GM12878 (cell line): ENCODE measurements around the gene ZNF653. TPM values are rescaled to one million over a fixed set of nuclear protein-coding genes. Genes with fewer than 3 reads are reported as not detected.

ENCODE experiments used
- ATAC-seq: fragments of 200-7000 bp; cut with Tn5 transposase; 3 replicates; pipeline ENCODE4 v1.9.1; 2020; ENCODE audit warnings: mild to moderate bottlenecking, moderate library complexity
- BruUV-seq: library from RNA; stranded (reverse); fragments of 400-500 nt; replicated peaks from 2 replicates; lab custom pipeline; 2021; lab: Mats Ljungman, UMichigan
- CTCF ChIA-PET: fragments of 300-600 bp; sonication (Branson Sonifier 250); formaldehyde crosslinking; extraction: SDS; loops from one replicate; lab custom pipeline; 2021; ENCODE audit warnings: inconsistent platforms; lab: Yijun Ruan, JAX
- POLR2A ChIA-PET: fragments of 350-600 bp; formaldehyde crosslinking; extraction: SDS; loops from one replicate; lab custom pipeline; 2021; ENCODE audit warnings: inconsistent platforms; lab: Charles Lee
- RAD21 ChIA-PET: fragments of 300-600 bp; sonication (Branson Sonifier 250); formaldehyde crosslinking; loops from one replicate; lab custom pipeline; 2023; ENCODE audit warnings: antibody characterized with exemption; ENCODE audit not compliant: unreplicated experiment; lab: Charles Lee
- SMC1A ChIA-PET: fragments of 300-600 bp; sonication (Branson Sonifier 250); formaldehyde crosslinking; loops from one replicate; lab custom pipeline; 2023; ENCODE audit not compliant: unreplicated experiment, uncharacterized antibody; lab: Charles Lee
- DNase-seq: peaks from one replicate; pipeline ENCODE4 v3.0.0-alpha.2; 2011; ENCODE audit warnings: low read depth, low spot score
- FAIRE-seq: peaks from 3 replicates; lab custom pipeline; 2011; peaks lifted over from hg19 to GRCh38; lab: Jason Lieb, UNC
- H2AFZ ChIP-seq: 2 replicates; pipeline ENCODE4 v1.6.0; 2011; ENCODE audit warnings: low read depth, low read length, control low read depth; ENCODE audit not compliant: control insufficient read depth
- H3K27ac ChIP-seq: 2 replicates; pipeline ENCODE4 v1.5.1; 2011; ENCODE audit warnings: control low read depth; ENCODE audit not compliant: control insufficient read depth, insufficient read depth
- H3K27me3 ChIP-seq, 2 experiments: replicated peaks in 1 of 2; 2 replicates each; pipeline versions ENCODE4 v1.6.0 to v1.6.1; 2011; ENCODE audit warnings: low read length in 1 of 2; ENCODE audit not compliant: control insufficient read depth in 2 of 2, insufficient read depth in 2 of 2
- H3K36me3 ChIP-seq, 2 experiments: 2 replicates each; pipeline ENCODE4 v1.5.1; 2011; ENCODE audit warnings: low read length in 1 of 2; ENCODE audit not compliant: control insufficient read depth in 2 of 2, insufficient read depth in 2 of 2
- H3K4me1 ChIP-seq: 2 replicates; pipeline ENCODE4 v1.6.1; 2011; ENCODE audit warnings: mild to moderate bottlenecking, low read length, moderate library complexity, mixed read lengths; ENCODE audit not compliant: control insufficient read depth, insufficient read depth
- H3K4me2 ChIP-seq: 2 replicates; pipeline ENCODE4 v1.6.0; 2011; ENCODE audit warnings: control low read depth; ENCODE audit not compliant: control insufficient read depth, insufficient read depth
- H3K4me3 ChIP-seq: fragments of 200-600 bp; sonication (generic); 2 replicates; pipeline ENCODE4 v1.5.1; 2016
- H3K79me2 ChIP-seq: 2 replicates; pipeline ENCODE4 v1.6.0; 2011; ENCODE audit warnings: low read length; ENCODE audit not compliant: control insufficient read depth, insufficient read depth
- H3K9ac ChIP-seq: 2 replicates; pipeline ENCODE4 v1.8.0; 2011; ENCODE audit warnings: low read length, control low read depth, mixed read lengths; ENCODE audit not compliant: control insufficient read depth, insufficient read depth
- H3K9me3 ChIP-seq: replicated peaks from 3 replicates; pipeline ENCODE4 v1.5.1; 2011; ENCODE audit warnings: mild to moderate bottlenecking, low read length; ENCODE audit not compliant: control insufficient read depth, insufficient read depth
- H4K20me1 ChIP-seq: 2 replicates; pipeline ENCODE4 v1.6.0; 2011; ENCODE audit not compliant: control insufficient read depth, insufficient read depth
- BACH1 ChIP-seq: fragments of 450-650 bp; IDR thresholded peaks from 2 replicates; pipeline ENCODE4 v1.6.1; 2017; ENCODE audit warnings: mild to moderate bottlenecking, borderline replicate concordance
- CBX5 ChIP-seq: sonication (generic); IDR thresholded peaks from 2 replicates; pipeline ENCODE4 v1.6.1; 2016; ENCODE audit warnings: low read depth, moderate library complexity, mild to moderate bottlenecking, inconsistent platforms
- CHD4 ChIP-seq: fragments of 200-600 bp; sonication (generic); IDR thresholded peaks from 2 replicates; pipeline ENCODE4 v1.6.1; 2016; ENCODE audit warnings: mild to moderate bottlenecking
- EGR1 ChIP-seq, 2 experiments: IDR thresholded peaks; 1 replicate in 1 of 2; 2 replicates in 1 of 2; pipeline ENCODE4 v1.6.1; 2011 to 2012; ENCODE audit warnings: low read depth in 2 of 2, low read length in 2 of 2, borderline replicate concordance in 1 of 2, mild to moderate bottlenecking in 1 of 2, moderate library complexity in 1 of 2
- HDAC6 ChIP-seq: fragments of 200-600 bp; sonication (generic); IDR thresholded peaks from one replicate; pipeline ENCODE4 v1.8.0; 2017; ENCODE audit warnings: antibody characterized with exemption; ENCODE audit not compliant: unreplicated experiment
- IKZF1 ChIP-seq: fragments of 450-650 bp; conservative IDR thresholded peaks from 2 replicates; pipeline ENCODE4 v1.6.1; 2017; ENCODE audit warnings: antibody characterized with exemption, mild to moderate bottlenecking
- NFXL1 ChIP-seq: fragments of 450-650 bp; IDR thresholded peaks from 2 replicates; pipeline ENCODE4 v1.6.1; 2017; ENCODE audit warnings: antibody characterized with exemption, mild to moderate bottlenecking, borderline replicate concordance
- NR2C1 ChIP-seq: fragments of 450-650 bp; IDR thresholded peaks from 2 replicates; pipeline ENCODE4 v1.6.1; 2017; ENCODE audit warnings: antibody characterized with exemption, mild to moderate bottlenecking, moderate library complexity
- NR2F1 ChIP-seq: fragments of 450-650 bp; conservative IDR thresholded peaks from 2 replicates; pipeline ENCODE4 v1.6.1; 2017; ENCODE audit warnings: mild to moderate bottlenecking
- RUNX3 ChIP-seq: IDR thresholded peaks from 2 replicates; pipeline ENCODE4 v1.6.1; 2012; ENCODE audit warnings: low read length, inconsistent platforms
- SMARCA5 ChIP-seq: fragments of 450-650 bp; IDR thresholded peaks from 2 replicates; pipeline ENCODE4 v1.6.1; 2017; ENCODE audit warnings: mild to moderate bottlenecking
- SREBF2 ChIP-seq: IDR thresholded peaks from 2 replicates; pipeline ENCODE4 v1.6.1; 2012; ENCODE audit warnings: mild to moderate bottlenecking, low read length
- ZSCAN29 ChIP-seq: fragments of 450-650 bp; IDR thresholded peaks from 2 replicates; pipeline ENCODE4 v1.6.1; 2017; ENCODE audit warnings: mild to moderate bottlenecking, moderate library complexity
- WGBS: methylation state at CpG from one replicate; pipeline ENCODE4 v1.1.6; 2016; ENCODE audit warnings: low lambda C conversion rate; ENCODE audit not compliant: insufficient replicate concordance, insufficient coverage; ENCODE audit errors: missing lambda C conversion rate; 5-methylcytosine and 5-hydroxymethylcytosine counted together
- in situ Hi-C: fragments of 300-500 bp; cut with MboI; formaldehyde crosslinking; loops from 9 replicates; pipeline ENCODE4 v1.14.3; 2018; ENCODE audit warnings: mixed read lengths
- intact Hi-C: fragments of 100-400 bp; cut with micrococcal nuclease; formaldehyde crosslinking; loops from one replicate; pipeline ENCODE4 v1.14.2; 2022; ENCODE audit not compliant: unreplicated experiment
- polyA plus RNA-seq, 11 experiments: library from polyadenylated mRNA; depleted of rRNA in 4 of 11; unstranded in 6 of 11; stranded (reverse) in 5 of 11; fragments of >200 nt; fragmentation: Nextera tagmentation in 4 of 11; fragmentation: Illumina TruSeq in 1 of 11; extraction: Ambion mirVana in 4 of 11; extraction: Trizol in 1 of 11; gene quantifications; 1 replicate in 1 of 11; 2 replicates in 10 of 11; pipeline versions ENCODE4 v1.2.1 to v1.2.3, GENCODE V29; 2011 to 2016; ENCODE audit warnings: inconsistent platforms in 2 of 11, missing spikeins in 2 of 11, low read depth in 1 of 11
- total RNA-seq, 4 experiments: library from RNA; depleted of rRNA in 3 of 4; stranded (reverse); fragments of >200 nt in 3 of 4; fragmentation: Illumina TruSeq in 1 of 4; extraction: Trizol in 1 of 4; gene quantifications; 2 replicates each; pipeline versions ENCODE4 v1.2.1 to v1.2.3, GENCODE V29; 2013 to 2021
- TF ChIP-seq, protein P1 (sequence below): fragments of 450-650 bp; conservative IDR thresholded peaks from 2 replicates; pipeline ENCODE4 v1.6.1; 2017; ENCODE audit warnings: mild to moderate bottlenecking, moderate library complexity
- TF ChIP-seq, protein P2 (sequence below): IDR thresholded peaks from 2 replicates; pipeline ENCODE4 v1.6.1; 2011; ENCODE audit warnings: mild to moderate bottlenecking, low read depth, low read length, moderate library complexity; ENCODE audit not compliant: insufficient replicate concordance
- TF ChIP-seq, protein P3 (sequence below): fragments of 450-650 bp; IDR thresholded peaks from 2 replicates; pipeline ENCODE4 v1.6.1; 2014; ENCODE audit warnings: mild to moderate bottlenecking

ZNF653 gene
- total and polyA plus RNA-seq, 10 of the 15 experiments (the other 5 are each of a cell fraction or from before 2014, with no cell fraction given): 2.2 to 13.2 (median 6.7) TPM; not detected in 2

DNA sequence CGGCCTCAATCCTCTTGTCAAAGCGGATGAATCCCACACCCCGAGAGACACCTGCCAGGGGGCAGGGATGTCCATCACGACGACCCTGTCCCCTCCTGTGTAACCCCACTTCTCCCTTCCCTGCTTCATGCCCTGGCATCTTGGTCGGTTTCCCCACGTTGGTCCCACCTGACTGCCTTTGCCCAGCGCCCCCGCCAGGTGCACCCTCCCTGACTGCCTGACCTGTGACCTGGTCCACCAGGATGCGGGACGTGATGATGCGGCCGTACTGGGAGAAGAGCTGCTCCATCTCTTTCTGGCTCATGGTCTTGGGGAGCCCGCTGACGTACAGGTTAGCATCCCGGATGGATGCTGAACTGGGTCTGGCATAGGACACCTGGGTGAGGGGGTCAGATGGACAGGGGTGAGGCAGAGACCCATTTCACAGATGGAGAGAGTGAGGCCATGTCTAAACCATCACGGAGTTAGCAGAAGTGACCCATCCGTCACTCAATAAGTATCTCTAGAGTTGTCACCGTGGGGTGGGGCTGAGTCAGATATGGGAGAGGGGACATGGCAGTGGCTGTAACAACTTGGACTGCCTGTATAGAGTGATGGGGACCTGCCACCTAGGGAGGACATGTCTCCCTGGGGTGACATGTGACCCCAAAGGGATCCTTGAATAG is 47.3 kb downstream of the ZNF653 start:
- 46% methylated on average over 19 of the region's 19 CpGs for WGBS
- ChIA-PET RAD21 (interaction anchor here (0.6 kb wide), 1 partner anchor 24 kb away, joined by 3 read pairs; no protein-coding TSS in a partner anchor), SMC1A (no interaction called here), POLR2A (interaction anchor here (0.6 kb wide), 1 partner anchor 39 kb away, joined by 5 read pairs; no protein-coding TSS in a partner anchor), CTCF (interaction anchor here (1.1 to 1.4 kb wide), 3 partner anchors 24 to 77 kb away, joined by 3 to 5 read pairs (median 4); no protein-coding TSS in a partner anchor)
- Histone ChIP-seq H3K79me2 (no peaks in the 10 kb centered on the region), H3K27me3 (no peaks in the 10 kb centered on the region), H2AFZ (no peak overlapping the region), H3K4me2 (no peak overlapping the region), H3K36me3 (no peaks in the 10 kb centered on the region), H3K4me3 (no peak overlapping the region), H3K27ac (no peak overlapping the region), H4K20me1 (no peaks in the 10 kb centered on the region), H3K9me3 (no peaks in the 10 kb centered on the region), H3K9ac (no peak overlapping the region)
- in situ Hi-C loops: no loop called here
- intact Hi-C loops: no loop called here
- BruUV-seq: no TSS peak
- ATAC-seq (no peak), DNase-seq (no peak), FAIRE-seq (no peak)
- no peak for TF ChIP-seq IKZF1
- TF ChIP-seq NFXL1: no peak
- TF ChIP-seq CHD4: no peak
- TF ChIP-seq SREBF2: no peak
- TF ChIP-seq NR2C1: no peak
- no peak for TF ChIP-seq ZSCAN29
- TF ChIP-seq, protein P1, sequence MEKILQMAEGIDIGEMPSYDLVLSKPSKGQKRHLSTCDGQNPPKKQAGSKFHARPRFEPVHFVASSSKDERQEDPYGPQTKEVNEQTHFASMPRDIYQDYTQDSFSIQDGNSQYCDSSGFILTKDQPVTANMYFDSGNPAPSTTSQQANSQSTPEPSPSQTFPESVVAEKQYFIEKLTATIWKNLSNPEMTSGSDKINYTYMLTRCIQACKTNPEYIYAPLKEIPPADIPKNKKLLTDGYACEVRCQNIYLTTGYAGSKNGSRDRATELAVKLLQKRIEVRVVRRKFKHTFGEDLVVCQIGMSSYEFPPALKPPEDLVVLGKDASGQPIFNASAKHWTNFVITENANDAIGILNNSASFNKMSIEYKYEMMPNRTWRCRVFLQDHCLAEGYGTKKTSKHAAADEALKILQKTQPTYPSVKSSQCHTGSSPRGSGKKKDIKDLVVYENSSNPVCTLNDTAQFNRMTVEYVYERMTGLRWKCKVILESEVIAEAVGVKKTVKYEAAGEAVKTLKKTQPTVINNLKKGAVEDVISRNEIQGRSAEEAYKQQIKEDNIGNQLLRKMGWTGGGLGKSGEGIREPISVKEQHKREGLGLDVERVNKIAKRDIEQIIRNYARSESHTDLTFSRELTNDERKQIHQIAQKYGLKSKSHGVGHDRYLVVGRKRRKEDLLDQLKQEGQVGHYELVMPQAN: no peak
- no peak for TF ChIP-seq SMARCA5
- TF ChIP-seq HDAC6: no peak
- TF ChIP-seq BACH1: no peak
- no peak for TF ChIP-seq NR2F1
- no peak for TF ChIP-seq EGR1 (IDR thresholded peaks at IDR 0.05; ENCODE audit: borderline replicate concordance in 1 of 2, low read depth in 2 of 2, low read length in 2 of 2)
- TF ChIP-seq, protein P2, sequence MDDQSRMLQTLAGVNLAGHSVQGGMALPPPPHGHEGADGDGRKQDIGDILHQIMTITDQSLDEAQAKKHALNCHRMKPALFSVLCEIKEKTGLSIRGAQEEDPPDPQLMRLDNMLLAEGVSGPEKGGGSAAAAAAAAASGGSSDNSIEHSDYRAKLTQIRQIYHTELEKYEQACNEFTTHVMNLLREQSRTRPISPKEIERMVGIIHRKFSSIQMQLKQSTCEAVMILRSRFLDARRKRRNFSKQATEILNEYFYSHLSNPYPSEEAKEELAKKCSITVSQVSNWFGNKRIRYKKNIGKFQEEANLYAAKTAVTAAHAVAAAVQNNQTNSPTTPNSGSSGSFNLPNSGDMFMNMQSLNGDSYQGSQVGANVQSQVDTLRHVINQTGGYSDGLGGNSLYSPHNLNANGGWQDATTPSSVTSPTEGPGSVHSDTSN: no peak
- TF ChIP-seq, protein P3, sequence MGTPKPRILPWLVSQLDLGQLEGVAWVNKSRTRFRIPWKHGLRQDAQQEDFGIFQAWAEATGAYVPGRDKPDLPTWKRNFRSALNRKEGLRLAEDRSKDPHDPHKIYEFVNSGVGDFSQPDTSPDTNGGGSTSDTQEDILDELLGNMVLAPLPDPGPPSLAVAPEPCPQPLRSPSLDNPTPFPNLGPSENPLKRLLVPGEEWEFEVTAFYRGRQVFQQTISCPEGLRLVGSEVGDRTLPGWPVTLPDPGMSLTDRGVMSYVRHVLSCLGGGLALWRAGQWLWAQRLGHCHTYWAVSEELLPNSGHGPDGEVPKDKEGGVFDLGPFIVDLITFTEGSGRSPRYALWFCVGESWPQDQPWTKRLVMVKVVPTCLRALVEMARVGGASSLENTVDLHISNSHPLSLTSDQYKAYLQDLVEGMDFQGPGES: no peak
- no peak for TF ChIP-seq RUNX3
- no peak for TF ChIP-seq CBX5
- TF ChIP-seq, all 136 proteins: peak for 0
- H3K4me1 ChIP-seq: no peaks in the 10 kb centered on the region
